ENCODE data around the gene KCTD17. TPM values are rescaled to one million over a fixed set of nuclear protein-coding genes. Genes with fewer than 3 reads are reported as not detected.

Gene KCTD17
- total RNA-seq, 2 donors from 2014 or later: 27.9 to 30.1 TPM

DNA sequence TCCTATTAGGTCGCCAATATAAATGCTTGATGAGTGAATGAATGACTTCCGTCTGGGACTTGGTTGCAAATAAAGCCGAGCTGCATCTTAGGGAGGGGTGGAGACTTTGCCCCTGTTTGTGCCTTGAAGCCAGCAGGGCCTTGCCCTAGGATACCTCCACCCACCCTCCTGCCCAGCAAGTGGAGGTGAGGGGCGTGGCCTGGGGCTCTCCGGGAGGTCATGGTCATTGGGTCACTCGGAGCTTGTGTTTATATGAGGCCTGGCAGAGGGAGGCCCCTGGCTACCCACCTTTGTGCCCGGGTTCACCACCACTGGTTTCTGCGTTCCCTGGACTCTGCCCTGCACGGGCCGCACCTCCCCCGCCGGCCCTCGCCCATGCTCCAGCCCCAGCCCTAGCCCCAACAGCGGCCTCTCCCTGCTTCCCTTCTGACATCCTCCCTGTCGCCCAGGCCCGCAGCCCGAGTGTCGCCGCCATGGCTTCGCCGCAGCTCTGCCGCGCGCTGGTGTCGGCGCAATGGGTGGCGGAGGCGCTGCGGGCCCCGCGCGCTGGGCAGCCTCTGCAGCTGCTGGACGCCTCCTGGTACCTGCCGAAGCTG, 27.7 kb upstream of the KCTD17 start:
- H3K4me1 Mint-ChIP-seq (ENCODE audit: low read depth): peaks cover 10% of the 10 kb centered on the region
- ATAC-seq (replicated peaks in 1 of 2) (no peak), DNase-seq (no peak)
- H3K36me3 Mint-ChIP-seq (ENCODE audit: insufficient read depth in 2 of 2): no peaks in the 10 kb centered on the region
- no peak overlapping the region for H3K27ac Mint-ChIP-seq
- no peaks in the 10 kb centered on the region for H3K9me3 Mint-ChIP-seq
- H3K27me3 Mint-ChIP-seq (ENCODE audit: low read depth): peaks cover 7% of the 10 kb centered on the region
- no peak overlapping the region for H3K4me3 Mint-ChIP-seq

DNA sequence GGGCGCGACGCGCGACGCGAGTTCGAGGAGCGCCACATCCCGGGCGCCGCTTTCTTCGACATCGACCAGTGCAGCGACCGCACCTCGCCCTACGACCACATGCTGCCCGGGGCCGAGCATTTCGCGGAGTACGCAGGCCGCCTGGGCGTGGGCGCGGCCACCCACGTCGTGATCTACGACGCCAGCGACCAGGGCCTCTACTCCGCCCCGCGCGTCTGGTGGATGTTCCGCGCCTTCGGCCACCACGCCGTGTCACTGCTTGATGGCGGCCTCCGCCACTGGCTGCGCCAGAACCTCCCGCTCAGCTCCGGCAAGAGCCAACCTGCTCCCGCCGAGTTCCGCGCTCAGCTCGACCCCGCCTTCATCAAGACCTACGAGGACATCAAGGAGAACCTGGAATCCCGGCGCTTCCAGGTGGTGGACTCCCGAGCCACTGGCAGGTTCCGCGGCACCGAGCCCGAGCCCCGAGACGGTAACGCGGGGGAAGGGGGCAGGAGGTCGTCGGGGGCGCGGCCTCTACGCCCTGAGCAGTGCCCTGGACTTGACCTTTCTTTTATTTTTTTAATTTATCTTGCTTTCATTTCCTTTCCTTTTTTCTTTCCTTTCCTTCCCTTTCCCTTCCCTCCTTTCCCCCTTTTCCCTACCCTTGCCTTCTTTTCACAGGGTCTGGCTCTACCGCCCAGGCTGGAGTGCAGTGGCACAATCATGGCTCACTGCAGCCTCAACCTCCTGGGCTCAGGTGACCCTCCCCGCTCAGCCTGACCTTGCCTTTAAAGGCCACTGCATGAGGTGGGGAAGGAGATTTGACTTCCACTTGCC, 27.0 kb upstream of the KCTD17 start:
- Mint-ChIP-seq H3K4me3 (no peak overlapping the region), H3K27me3 (ENCODE audit: low read depth) (peaks cover 7% of the 10 kb centered on the region), H3K27ac (no peak overlapping the region), H3K9me3 (no peaks in the 10 kb centered on the region), H3K4me1 (ENCODE audit: low read depth) (peaks cover 10% of the 10 kb centered on the region), H3K36me3 (ENCODE audit: insufficient read depth in 2 of 2) (no peaks in the 10 kb centered on the region)
- no peak for ATAC-seq (replicated peaks in 1 of 2)
- DNase-seq: no peak

- Mint-ChIP-seq H3K36me3 (ENCODE audit: insufficient read depth in 2 of 2) (no peaks in the 10 kb centered on the region), H3K27me3 (ENCODE audit: low read depth) (peaks cover 7% of the 10 kb centered on the region), H3K27ac (no peak overlapping the region), H3K4me3 (no peak overlapping the region), H3K4me1 (ENCODE audit: low read depth) (peaks cover 8% of the 10 kb centered on the region), H3K9me3 (no peaks in the 10 kb centered on the region)
- ATAC-seq (replicated peaks in 1 of 2): no peak
- DNase-seq: no peak
Measured at GRCh38 chr22:37025500-37026070, 26.0 kb upstream of the KCTD17 start.

DNA sequence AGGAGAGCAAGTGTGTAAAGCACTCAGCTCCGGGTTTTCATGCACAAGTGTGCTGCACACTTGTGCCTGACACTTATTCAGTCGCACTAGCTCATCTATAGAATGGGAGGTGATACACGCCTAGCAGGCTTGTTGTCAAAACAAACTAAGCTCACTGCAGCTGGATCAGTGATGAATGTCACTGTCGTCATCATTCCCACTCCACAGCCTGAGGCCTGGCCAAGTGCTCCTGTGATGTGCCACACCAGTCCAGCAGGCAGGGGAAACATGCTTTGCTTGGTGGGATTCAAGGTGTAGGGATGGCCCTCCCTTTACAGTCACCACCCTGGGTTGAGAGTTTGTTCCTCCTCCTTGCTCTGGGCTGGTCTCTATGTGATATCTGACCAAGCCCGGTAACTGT, 25.2 kb upstream of the KCTD17 start:
- H3K27ac Mint-ChIP-seq: no peak overlapping the region
- no peak for ATAC-seq (replicated peaks in 1 of 2)
- DNase-seq: no peak
- no peaks in the 10 kb centered on the region for H3K36me3 Mint-ChIP-seq (ENCODE audit: insufficient read depth in 2 of 2)
- peaks cover 6% of the 10 kb centered on the region for H3K4me1 Mint-ChIP-seq (ENCODE audit: low read depth)
- no peaks in the 10 kb centered on the region for H3K9me3 Mint-ChIP-seq
- no peak overlapping the region for H3K4me3 Mint-ChIP-seq
- peaks cover 7% of the 10 kb centered on the region for H3K27me3 Mint-ChIP-seq (ENCODE audit: low read depth)

DNA sequence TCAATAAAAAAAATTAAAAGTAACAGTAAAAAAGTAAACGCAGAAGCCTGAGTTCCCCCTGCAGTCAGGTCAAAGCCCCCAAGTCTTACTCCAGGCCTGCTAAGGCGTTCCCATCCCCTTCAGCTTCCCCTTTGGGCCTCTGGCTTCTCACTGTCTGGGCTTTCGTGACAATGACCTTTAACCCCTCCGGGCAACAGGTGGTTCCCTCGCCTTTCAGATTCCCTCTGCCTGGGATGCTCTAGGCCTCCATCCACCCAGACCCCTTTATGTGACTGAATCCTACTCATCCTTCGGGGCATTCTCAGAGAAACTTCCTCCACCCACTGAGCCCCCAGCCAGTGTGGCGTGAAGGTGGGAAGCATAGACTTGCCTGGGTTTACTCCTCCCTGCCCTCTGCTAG, 24.0 kb upstream of the KCTD17 start:
- Mint-ChIP-seq H3K4me1 (ENCODE audit: low read depth) (no peaks in the 10 kb centered on the region), H3K36me3 (ENCODE audit: insufficient read depth in 2 of 2) (no peaks in the 10 kb centered on the region), H3K27ac (no peak overlapping the region), H3K27me3 (ENCODE audit: low read depth) (no peaks in the 10 kb centered on the region), H3K9me3 (no peaks in the 10 kb centered on the region), H3K4me3 (no peak overlapping the region)
- no peak for DNase-seq
- no peak for ATAC-seq (replicated peaks in 1 of 2)

GRCh38 chr22:37028692-37029674, 22.6 kb upstream of the KCTD17 start:
- H3K4me1 Mint-ChIP-seq (ENCODE audit: low read depth): no peaks in the 10 kb centered on the region
- no peaks in the 10 kb centered on the region for H3K36me3 Mint-ChIP-seq (ENCODE audit: insufficient read depth in 2 of 2)
- ATAC-seq (replicated peaks in 1 of 2) (no peak), DNase-seq (no peak)
- no peak overlapping the region for H3K4me3 Mint-ChIP-seq
- no peak overlapping the region for H3K27ac Mint-ChIP-seq
- H3K27me3 Mint-ChIP-seq (ENCODE audit: low read depth): no peaks in the 10 kb centered on the region
- H3K9me3 Mint-ChIP-seq: no peaks in the 10 kb centered on the region

DNA sequence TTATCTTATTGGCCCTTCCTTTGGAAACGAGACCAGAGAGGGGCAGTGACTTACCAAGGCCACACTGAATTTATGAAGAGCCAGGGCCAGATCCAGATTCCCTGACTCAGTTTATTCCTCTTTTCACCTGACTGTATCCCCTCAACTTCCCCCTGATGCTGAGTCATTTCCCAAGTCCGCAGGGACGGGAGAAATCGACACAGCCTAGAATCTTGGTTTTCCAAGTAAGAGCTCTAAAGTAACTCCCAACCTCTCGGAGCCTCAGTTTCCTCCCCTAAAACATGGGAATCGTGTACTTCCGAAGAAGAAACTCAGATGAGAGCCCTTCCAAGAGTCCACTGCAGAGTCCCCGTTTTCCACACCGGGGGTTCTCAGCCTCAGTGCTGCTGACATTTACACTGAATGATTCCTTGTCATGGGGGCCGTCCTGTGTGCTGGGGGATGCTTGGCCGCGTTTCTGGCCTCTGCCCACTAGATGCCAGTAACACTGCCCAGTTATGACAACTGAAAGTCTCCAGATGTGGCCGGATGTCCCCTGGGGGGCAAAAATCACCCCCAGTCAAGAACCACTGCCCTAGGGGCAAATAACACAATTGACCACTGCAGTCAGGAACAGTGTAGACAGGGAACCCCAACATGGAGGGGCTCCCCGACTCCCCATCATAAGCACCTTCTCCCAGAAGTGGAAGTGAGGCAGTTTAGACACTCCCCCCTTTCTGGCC, 20.8 kb upstream of the KCTD17 start:
- no peak for ATAC-seq (replicated peaks in 1 of 2)
- H3K27me3 Mint-ChIP-seq (ENCODE audit: low read depth): peaks cover 11% of the 10 kb centered on the region

GRCh38 chr22:37032134-37032534, 19.4 kb upstream of the KCTD17 start:
- Mint-ChIP-seq H3K4me3 (no peak overlapping the region), H3K4me1 (ENCODE audit: low read depth) (no peaks in the 10 kb centered on the region), H3K27ac (no peak overlapping the region), H3K27me3 (ENCODE audit: low read depth) (peaks cover 15% of the 10 kb centered on the region), H3K36me3 (ENCODE audit: insufficient read depth in 2 of 2) (no peaks in the 10 kb centered on the region), H3K9me3 (no peaks in the 10 kb centered on the region)
- DNase-seq (no peak), ATAC-seq (replicated peaks in 1 of 2) (no peak)

More for the DNA sequence above, 20.8 kb upstream of the KCTD17 start:
- Mint-ChIP-seq H3K9me3 (no peaks in the 10 kb centered on the region), H3K4me3 (no peak overlapping the region), H3K4me1 (ENCODE audit: low read depth) (no peaks in the 10 kb centered on the region), H3K36me3 (ENCODE audit: insufficient read depth in 2 of 2) (no peaks in the 10 kb centered on the region), H3K27ac (no peak overlapping the region)
- DNase-seq: no peak

- no peak overlapping the region for H3K27ac Mint-ChIP-seq
- no peak overlapping the region for H3K4me3 Mint-ChIP-seq
- H3K27me3 Mint-ChIP-seq (ENCODE audit: low read depth): peaks cover 15% of the 10 kb centered on the region
- no peaks in the 10 kb centered on the region for H3K4me1 Mint-ChIP-seq (ENCODE audit: low read depth)
- DNase-seq (no peak), ATAC-seq (replicated peaks in 1 of 2) (no peak)
- H3K36me3 Mint-ChIP-seq (ENCODE audit: insufficient read depth in 2 of 2): no peaks in the 10 kb centered on the region
- H3K9me3 Mint-ChIP-seq: no peaks in the 10 kb centered on the region
Measured at GRCh38 chr22:37032535-37033460, 18.7 kb upstream of the KCTD17 start.

- no peak overlapping the region for H3K27ac Mint-ChIP-seq
- DNase-seq (no peak), ATAC-seq (replicated peaks in 1 of 2) (no peak)
- no peaks in the 10 kb centered on the region for H3K9me3 Mint-ChIP-seq
- H3K36me3 Mint-ChIP-seq (ENCODE audit: insufficient read depth in 2 of 2): no peaks in the 10 kb centered on the region
- no peak overlapping the region for H3K4me3 Mint-ChIP-seq
- H3K27me3 Mint-ChIP-seq (ENCODE audit: low read depth): peaks cover 15% of the 10 kb centered on the region
- no peaks in the 10 kb centered on the region for H3K4me1 Mint-ChIP-seq (ENCODE audit: low read depth)
Measured at GRCh38 chr22:37033605-37034430, 17.7 kb upstream of the KCTD17 start.
